ENCODE measurements around the gene DYNC2I2. TPM values are rescaled to one million over a fixed set of nuclear protein-coding genes. Genes with fewer than 3 reads are reported as not detected.

The DYNC2I2 gene
- total RNA-seq, 1 donor from 2014 or later = 45.9 TPM

DNA sequence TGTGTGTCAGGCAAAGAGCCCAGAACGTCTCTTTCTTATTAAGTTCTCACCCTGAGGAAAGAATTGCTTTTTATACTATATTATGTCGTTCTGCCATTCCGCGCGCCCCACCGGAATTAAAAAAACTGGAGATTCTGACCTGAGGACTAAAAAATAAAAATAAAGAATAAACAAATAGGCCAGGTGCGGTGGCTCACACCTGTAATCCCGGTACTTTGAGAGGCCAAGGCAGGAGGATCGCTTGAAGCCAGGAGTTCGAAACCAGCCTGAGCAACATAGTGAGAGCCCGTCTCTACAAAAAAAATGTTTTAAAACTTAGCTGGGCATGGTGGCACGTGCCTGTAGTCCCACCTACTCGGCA, 677 bp upstream of the DYNC2I2 start:
- peaks cover 13% of the 10 kb centered on the region for H3K4me1 Mint-ChIP-seq
- H3K4me3 ChIP-seq = no peak overlapping the region
- no peaks in the 10 kb centered on the region for H3K36me3 ChIP-seq
- H4K20me1 ChIP-seq (ENCODE audit: low read depth) = no peaks in the 10 kb centered on the region
- peaks cover 39% of the 10 kb centered on the region for H3K79me2 ChIP-seq (ENCODE audit: low read depth)
- H2AFZ ChIP-seq (replicated peaks) = peak overlapping the region; percentile 85
- no peak overlapping the region for H3K9ac ChIP-seq
- peak overlapping the region; percentile 99 for H3K27ac ChIP-seq
- H3K36me3 Mint-ChIP-seq = peaks cover 9% of the 10 kb centered on the region
- H3K27me3 Mint-ChIP-seq (ENCODE audit: insufficient read depth, low read depth) = peaks cover 4% of the 10 kb centered on the region
- TF ChIP-seq EZH2 (IDR thresholded peaks at IDR 0.05) = no peak
- TF ChIP-seq, protein P1, sequence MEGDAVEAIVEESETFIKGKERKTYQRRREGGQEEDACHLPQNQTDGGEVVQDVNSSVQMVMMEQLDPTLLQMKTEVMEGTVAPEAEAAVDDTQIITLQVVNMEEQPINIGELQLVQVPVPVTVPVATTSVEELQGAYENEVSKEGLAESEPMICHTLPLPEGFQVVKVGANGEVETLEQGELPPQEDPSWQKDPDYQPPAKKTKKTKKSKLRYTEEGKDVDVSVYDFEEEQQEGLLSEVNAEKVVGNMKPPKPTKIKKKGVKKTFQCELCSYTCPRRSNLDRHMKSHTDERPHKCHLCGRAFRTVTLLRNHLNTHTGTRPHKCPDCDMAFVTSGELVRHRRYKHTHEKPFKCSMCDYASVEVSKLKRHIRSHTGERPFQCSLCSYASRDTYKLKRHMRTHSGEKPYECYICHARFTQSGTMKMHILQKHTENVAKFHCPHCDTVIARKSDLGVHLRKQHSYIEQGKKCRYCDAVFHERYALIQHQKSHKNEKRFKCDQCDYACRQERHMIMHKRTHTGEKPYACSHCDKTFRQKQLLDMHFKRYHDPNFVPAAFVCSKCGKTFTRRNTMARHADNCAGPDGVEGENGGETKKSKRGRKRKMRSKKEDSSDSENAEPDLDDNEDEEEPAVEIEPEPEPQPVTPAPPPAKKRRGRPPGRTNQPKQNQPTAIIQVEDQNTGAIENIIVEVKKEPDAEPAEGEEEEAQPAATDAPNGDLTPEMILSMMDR (IDR thresholded peaks at IDR 0.05) = no peak
- no peak for TF ChIP-seq EZH2phosphoT487 (IDR thresholded peaks at IDR 0.05)
- H3K4me2 ChIP-seq = peak overlapping the region; percentile 71
- H3K9me3 ChIP-seq (ENCODE audit: low read depth) = no peaks in the 10 kb centered on the region
- H3K27ac Mint-ChIP-seq = peak overlapping the region; percentile 100
- peaks cover 3% of the 10 kb centered on the region for H3K4me1 ChIP-seq
- H3K9me3 Mint-ChIP-seq = no peaks in the 10 kb centered on the region
- no peak for DNase-seq (ENCODE audit: low spot score)
- H3K27me3 ChIP-seq = no peaks in the 10 kb centered on the region
- H3K4me3 Mint-ChIP-seq = peak overlapping the region; percentile 91
- peaks cover 15% of the 10 kb centered on the region for H3F3A ChIP-seq (ENCODE audit: low read depth)

DNA sequence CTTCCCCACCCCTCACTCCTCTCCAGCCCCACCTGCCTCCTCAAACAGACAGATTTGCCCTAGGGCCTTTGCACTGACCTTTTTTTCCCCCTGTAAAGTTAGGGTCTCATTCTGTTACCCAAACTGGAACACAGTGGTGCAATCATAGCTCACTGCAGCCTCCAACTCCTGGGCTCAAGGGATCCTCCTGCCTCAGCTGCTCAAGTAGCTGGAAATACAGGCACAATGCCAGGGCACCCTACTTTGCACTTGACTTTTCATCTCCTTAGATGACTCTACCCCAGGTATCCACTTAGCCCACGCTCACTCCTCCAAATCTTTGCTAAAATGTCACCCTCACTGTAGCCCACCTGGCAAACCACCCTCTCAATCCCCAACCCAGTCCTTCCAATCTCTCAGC, 2.2 kb downstream of the DYNC2I2 start:
- Histone ChIP-seq H3K27ac (no peak overlapping the region), H3K9ac (no peak overlapping the region), H3K79me2 (ENCODE audit: low read depth) (peaks cover 44% of the 10 kb centered on the region), H3K27me3 (no peaks in the 10 kb centered on the region), H4K20me1 (ENCODE audit: low read depth) (no peaks in the 10 kb centered on the region), H3K36me3 (no peaks in the 10 kb centered on the region), H3K4me1 (peaks cover 3% of the 10 kb centered on the region), H3K4me2 (no peak overlapping the region), H3K9me3 (ENCODE audit: low read depth) (no peaks in the 10 kb centered on the region), H2AFZ (replicated peaks) (no peak overlapping the region), H3F3A (ENCODE audit: low read depth) (peaks cover 15% of the 10 kb centered on the region), H3K4me3 (no peak overlapping the region)
- H3K27ac Mint-ChIP-seq = no peak overlapping the region
- H3K27me3 Mint-ChIP-seq (ENCODE audit: insufficient read depth, low read depth) = peaks cover 4% of the 10 kb centered on the region
- DNase-seq (ENCODE audit: low spot score) = no peak
- H3K4me3 Mint-ChIP-seq = peak overlapping the region; percentile 76
- TF ChIP-seq EZH2 (IDR thresholded peaks at IDR 0.05) = no peak
- TF ChIP-seq, protein P1 (IDR thresholded peaks at IDR 0.05) = no peak
- no peak for TF ChIP-seq EZH2phosphoT487 (IDR thresholded peaks at IDR 0.05)
- H3K9me3 Mint-ChIP-seq = no peaks in the 10 kb centered on the region
- H3K36me3 Mint-ChIP-seq = peaks cover 11% of the 10 kb centered on the region
- peaks cover 13% of the 10 kb centered on the region for H3K4me1 Mint-ChIP-seq

DNA sequence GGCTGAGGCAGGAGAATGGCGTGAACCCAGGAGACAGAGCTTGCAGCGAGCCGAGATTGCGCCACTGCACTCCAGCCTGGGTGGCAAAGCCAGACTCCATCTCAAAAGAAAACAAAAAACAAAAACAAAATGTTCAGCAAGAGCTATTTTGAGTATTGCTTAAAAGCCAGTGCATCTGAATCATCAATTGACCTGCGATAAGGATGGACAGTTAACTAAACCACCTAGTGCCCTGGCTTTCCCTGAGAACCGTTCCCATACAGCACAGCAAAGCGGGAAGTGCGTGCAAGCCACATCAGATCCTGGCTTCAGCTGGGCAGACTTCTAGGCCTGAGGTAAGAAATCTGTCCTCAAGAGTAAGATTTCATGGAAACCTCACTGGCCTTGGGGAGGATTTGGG, 2.7 kb downstream of the DYNC2I2 start:
- Mint-ChIP-seq H3K27ac (no peak overlapping the region), H3K4me3 (peak overlapping the region; percentile 76), H3K9me3 (no peaks in the 10 kb centered on the region), H3K4me1 (peaks cover 17% of the 10 kb centered on the region), H3K27me3 (ENCODE audit: insufficient read depth, low read depth) (peaks cover 4% of the 10 kb centered on the region), H3K36me3 (peaks cover 14% of the 10 kb centered on the region)
- Histone ChIP-seq H3K9ac (no peak overlapping the region), H3K36me3 (no peaks in the 10 kb centered on the region), H3K4me1 (peaks cover 3% of the 10 kb centered on the region), H3K79me2 (ENCODE audit: low read depth) (peaks cover 50% of the 10 kb centered on the region), H3K4me2 (no peak overlapping the region), H3K9me3 (ENCODE audit: low read depth) (no peaks in the 10 kb centered on the region), H3K27ac (no peak overlapping the region), H3K27me3 (no peaks in the 10 kb centered on the region), H3K4me3 (no peak overlapping the region), H2AFZ (replicated peaks) (no peak overlapping the region), H3F3A (ENCODE audit: low read depth) (peaks cover 15% of the 10 kb centered on the region), H4K20me1 (ENCODE audit: low read depth) (peaks cover 3% of the 10 kb centered on the region)
- DNase-seq (ENCODE audit: low spot score) = no peak
- no peak for TF ChIP-seq EZH2phosphoT487 (IDR thresholded peaks at IDR 0.05)

DNA sequence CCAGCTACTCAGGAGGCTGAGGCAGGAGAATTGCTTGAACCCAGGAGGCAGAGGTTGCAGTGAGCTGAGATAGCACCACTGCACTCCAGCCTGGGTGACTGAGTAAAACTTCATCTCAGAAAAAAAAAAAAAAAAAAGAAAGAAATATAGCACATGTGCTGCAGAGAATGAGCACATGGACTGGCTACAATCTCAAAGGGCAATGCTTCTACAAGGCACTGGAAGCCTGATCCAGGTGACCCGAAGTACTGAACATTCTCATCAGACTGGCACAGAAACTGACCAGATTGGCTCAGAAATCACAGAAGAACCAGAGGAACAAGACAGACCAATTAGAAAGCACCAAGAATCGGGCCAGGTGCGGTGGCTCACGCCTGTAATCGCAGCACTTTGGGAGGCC, 4.8 kb downstream of the DYNC2I2 start:
- Mint-ChIP-seq H3K27ac (no peak overlapping the region), H3K4me1 (peaks cover 14% of the 10 kb centered on the region), H3K27me3 (ENCODE audit: insufficient read depth, low read depth) (peaks cover 4% of the 10 kb centered on the region), H3K9me3 (no peaks in the 10 kb centered on the region), H3K4me3 (no peak overlapping the region), H3K36me3 (peaks cover 17% of the 10 kb centered on the region)
- H3K4me1 ChIP-seq = no peaks in the 10 kb centered on the region
- no peak overlapping the region for H3K4me2 ChIP-seq
- peaks cover 5% of the 10 kb centered on the region for H3F3A ChIP-seq (ENCODE audit: low read depth)
- peaks cover 69% of the 10 kb centered on the region for H3K79me2 ChIP-seq (ENCODE audit: low read depth)
- no peak overlapping the region for H3K27ac ChIP-seq
- no peak for TF ChIP-seq EZH2phosphoT487 (IDR thresholded peaks at IDR 0.05)
- no peak for TF ChIP-seq EZH2 (IDR thresholded peaks at IDR 0.05)
- TF ChIP-seq, protein P1 (IDR thresholded peaks at IDR 0.05) = no peak
- no peaks in the 10 kb centered on the region for H3K9me3 ChIP-seq (ENCODE audit: low read depth)
- no peaks in the 10 kb centered on the region for H3K27me3 ChIP-seq
- no peak overlapping the region for H3K9ac ChIP-seq
- no peak overlapping the region for H2AFZ ChIP-seq (replicated peaks)
- no peak for DNase-seq (ENCODE audit: low spot score)
- H4K20me1 ChIP-seq (ENCODE audit: low read depth) = peaks cover 12% of the 10 kb centered on the region
- H3K4me3 ChIP-seq = no peak overlapping the region
- no peaks in the 10 kb centered on the region for H3K36me3 ChIP-seq

Data from neural progenitor cell (in vitro differentiated cells).